Choroid plexus epithelial cell (primary cell): ENCODE results near the gene C3orf80.

ENCODE experiments used
- DNase-seq: peaks from one replicate; pipeline ENCODE4 v3.0.0-alpha.2; 2010; ENCODE audit warnings: low read depth
- H3K4me3 ChIP-seq: 2 replicates; pipeline ENCODE4 v1.5.1; 2011; ENCODE audit warnings: low read depth, mild to moderate bottlenecking, control low read depth, low read length, moderate library complexity
- TF ChIP-seq, protein P1 (sequence below): conservative IDR thresholded peaks from 2 replicates; pipeline ENCODE4 v1.5.1; 2011; ENCODE audit warnings: low read depth, mild to moderate bottlenecking, control low read depth, inconsistent platforms, low read length, moderate library complexity

C3orf80 gene

DNA sequence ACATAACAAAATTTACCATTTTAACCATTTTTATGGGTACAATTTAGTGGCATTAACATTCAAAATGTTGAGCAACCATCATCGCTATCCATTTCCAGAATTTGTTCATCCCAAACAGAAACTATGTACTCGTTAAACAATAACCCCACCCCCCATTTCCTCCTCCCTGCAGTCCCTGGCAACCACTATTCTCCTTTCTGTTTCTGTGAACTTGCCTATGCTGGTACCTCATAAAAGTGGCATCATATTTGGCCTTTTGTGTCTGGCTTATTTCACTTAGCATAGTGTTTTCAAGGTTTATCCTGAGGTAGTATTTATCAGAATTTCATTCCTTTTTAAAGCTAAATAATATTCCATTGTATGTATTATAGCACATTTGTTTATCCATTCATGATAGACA lies 32.4 kb downstream of the C3orf80 start:
- no peak overlapping the region for H3K4me3 ChIP-seq
- TF ChIP-seq, protein P1, sequence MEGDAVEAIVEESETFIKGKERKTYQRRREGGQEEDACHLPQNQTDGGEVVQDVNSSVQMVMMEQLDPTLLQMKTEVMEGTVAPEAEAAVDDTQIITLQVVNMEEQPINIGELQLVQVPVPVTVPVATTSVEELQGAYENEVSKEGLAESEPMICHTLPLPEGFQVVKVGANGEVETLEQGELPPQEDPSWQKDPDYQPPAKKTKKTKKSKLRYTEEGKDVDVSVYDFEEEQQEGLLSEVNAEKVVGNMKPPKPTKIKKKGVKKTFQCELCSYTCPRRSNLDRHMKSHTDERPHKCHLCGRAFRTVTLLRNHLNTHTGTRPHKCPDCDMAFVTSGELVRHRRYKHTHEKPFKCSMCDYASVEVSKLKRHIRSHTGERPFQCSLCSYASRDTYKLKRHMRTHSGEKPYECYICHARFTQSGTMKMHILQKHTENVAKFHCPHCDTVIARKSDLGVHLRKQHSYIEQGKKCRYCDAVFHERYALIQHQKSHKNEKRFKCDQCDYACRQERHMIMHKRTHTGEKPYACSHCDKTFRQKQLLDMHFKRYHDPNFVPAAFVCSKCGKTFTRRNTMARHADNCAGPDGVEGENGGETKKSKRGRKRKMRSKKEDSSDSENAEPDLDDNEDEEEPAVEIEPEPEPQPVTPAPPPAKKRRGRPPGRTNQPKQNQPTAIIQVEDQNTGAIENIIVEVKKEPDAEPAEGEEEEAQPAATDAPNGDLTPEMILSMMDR, result no peak
- DNase-seq, result no peak

- TF ChIP-seq, protein P1, result no peak
Observed at GRCh38 chr3:160259589-160259988, 34.4 kb downstream of the C3orf80 start.

DNA sequence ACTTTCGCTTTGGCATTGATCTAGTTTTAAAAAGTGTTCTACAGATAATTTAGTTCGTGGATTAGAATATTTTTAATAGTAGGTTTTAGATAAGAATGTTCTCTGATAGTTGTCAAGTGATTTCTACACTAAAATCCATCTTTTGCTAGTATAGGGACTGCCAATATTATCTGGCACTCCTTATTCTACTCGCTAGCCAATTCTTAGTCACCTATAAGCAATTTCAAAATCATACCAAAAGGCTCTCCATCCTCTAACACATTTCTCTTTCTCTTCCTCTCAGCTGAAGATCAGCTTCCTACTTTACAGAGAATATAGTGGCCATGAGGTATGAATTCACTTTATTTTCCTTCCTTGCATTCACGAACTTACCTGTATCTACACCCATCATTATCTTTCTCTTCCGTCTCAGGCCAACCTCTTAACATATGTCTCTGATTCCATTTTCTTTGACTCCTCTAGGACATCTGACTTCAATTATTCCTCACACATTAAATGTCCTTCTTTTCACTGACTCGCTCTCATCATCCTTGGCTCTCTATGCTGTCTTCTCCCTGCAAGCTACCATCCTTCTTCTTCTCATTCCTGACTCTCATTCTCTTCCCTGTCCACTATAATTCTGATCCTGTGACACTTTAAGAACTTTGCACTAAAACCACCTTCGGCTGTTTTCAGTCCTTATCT lies 35.5 kb downstream of the C3orf80 start:
- TF ChIP-seq, protein P1, result no peak
- H3K4me3 ChIP-seq, result no peak overlapping the region
- no peak for DNase-seq

More at GRCh38 chr3:160259589-160259988, 34.4 kb downstream of the C3orf80 start:
- H3K4me3 ChIP-seq, result no peak overlapping the region
- no peak for DNase-seq

GRCh38 chr3:160265088-160265487 lies 39.9 kb downstream of the C3orf80 start:
- no peak overlapping the region for H3K4me3 ChIP-seq
- TF ChIP-seq, protein P1, result no peak
- DNase-seq, result no peak
